ENCODE measurements around the gene ZFR. TPM values are rescaled to one million over a fixed set of nuclear protein-coding genes. Genes with fewer than 3 reads are reported as not detected.
"Not testable (repeated sequence)": the region's sequence is repeated elsewhere in the genome, so short reads cannot be mapped to it uniquely, and the experiment has no call there.

Gene ZFR
- total and polyA plus RNA-seq, 7 donors = 25.8 to 99.9 (median 71.8) TPM

DNA sequence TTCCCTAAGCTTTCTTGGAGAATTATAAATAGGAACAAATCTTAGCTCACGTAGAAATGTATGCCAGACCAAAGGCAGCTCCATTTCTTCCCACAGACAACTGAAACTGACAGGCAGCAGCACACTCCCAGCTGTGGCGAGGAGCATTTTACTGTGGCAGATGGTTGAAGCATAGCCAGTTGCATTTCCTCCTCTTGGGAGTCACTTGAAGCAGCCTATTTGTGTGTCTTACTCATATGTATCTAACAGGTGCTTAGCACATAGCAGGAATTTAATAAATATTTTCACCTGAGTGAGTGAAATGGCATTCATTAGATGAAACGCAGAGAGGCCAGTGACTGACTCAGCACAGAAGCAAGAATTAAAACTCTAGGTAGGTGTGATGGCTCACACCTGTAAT, 119.5 kb downstream of the ZFR start:
- Histone ChIP-seq H3K4me1 (peaks cover 0 to 3% (median 0%) of the 10 kb centered on the region in 4 donors), H3K9me3 (peaks cover 0 to 10% (median 0%) of the 10 kb centered on the region in 4 donors), H3K36me3 (no peaks in the 10 kb centered on the region), H3K27me3 (no peaks in the 10 kb centered on the region), H3K4me3 (no peak overlapping the region), H3K27ac (no peak overlapping the region)
- TF ChIP-seq, protein P1, sequence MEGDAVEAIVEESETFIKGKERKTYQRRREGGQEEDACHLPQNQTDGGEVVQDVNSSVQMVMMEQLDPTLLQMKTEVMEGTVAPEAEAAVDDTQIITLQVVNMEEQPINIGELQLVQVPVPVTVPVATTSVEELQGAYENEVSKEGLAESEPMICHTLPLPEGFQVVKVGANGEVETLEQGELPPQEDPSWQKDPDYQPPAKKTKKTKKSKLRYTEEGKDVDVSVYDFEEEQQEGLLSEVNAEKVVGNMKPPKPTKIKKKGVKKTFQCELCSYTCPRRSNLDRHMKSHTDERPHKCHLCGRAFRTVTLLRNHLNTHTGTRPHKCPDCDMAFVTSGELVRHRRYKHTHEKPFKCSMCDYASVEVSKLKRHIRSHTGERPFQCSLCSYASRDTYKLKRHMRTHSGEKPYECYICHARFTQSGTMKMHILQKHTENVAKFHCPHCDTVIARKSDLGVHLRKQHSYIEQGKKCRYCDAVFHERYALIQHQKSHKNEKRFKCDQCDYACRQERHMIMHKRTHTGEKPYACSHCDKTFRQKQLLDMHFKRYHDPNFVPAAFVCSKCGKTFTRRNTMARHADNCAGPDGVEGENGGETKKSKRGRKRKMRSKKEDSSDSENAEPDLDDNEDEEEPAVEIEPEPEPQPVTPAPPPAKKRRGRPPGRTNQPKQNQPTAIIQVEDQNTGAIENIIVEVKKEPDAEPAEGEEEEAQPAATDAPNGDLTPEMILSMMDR (IDR thresholded peaks at IDR 0.05) = no peak
- TF ChIP-seq EP300 (IDR thresholded peaks at IDR 0.05) (no peak), POLR2AphosphoS5 (IDR thresholded peaks at IDR 0.05) (no peak), POLR2A (IDR thresholded peaks at IDR 0.05) (no peak)
- 53 to 77% methylated on average over 3 of the region's 3 CpGs for WGBS, 2 donors
- intact Hi-C loops (cut with DNase I) = loop anchor here (5.0 kb wide), 1 partner anchor 93 kb away; no protein-coding TSS in a partner anchor
- DNase-seq = no peak

DNA sequence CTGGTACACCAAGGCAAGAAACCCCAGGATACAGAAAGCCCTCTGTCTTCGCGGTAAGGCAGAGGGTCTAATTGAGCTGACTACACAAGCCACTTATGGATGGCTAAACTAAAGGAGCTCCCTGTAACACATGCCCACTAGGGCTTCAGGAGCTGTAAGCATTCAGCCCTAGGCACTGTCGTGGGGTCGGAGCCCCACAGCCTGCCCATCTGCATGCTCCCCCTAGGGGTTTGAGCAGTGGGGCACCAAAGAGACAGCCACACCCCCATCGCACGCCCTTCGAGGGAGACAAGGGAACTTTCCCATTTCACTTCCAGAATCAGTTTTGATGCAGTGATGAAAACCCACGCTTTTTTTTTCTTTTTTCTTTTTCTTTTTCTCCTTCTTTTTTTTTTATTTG, 120.8 kb downstream of the ZFR start:
- Histone ChIP-seq H3K4me3 (no peak overlapping the region), H3K36me3 (no peaks in the 10 kb centered on the region), H3K27me3 (no peaks in the 10 kb centered on the region), H3K9me3 (peaks cover 0 to 10% (median 0%) of the 10 kb centered on the region in 4 donors), H3K4me1 (no peaks in the 10 kb centered on the region), H3K27ac (no peak overlapping the region)
- no peak for TF ChIP-seq EP300 (IDR thresholded peaks at IDR 0.05)
- no peak for TF ChIP-seq POLR2A (IDR thresholded peaks at IDR 0.05)
- TF ChIP-seq POLR2AphosphoS5 (IDR thresholded peaks at IDR 0.05) = no peak
- TF ChIP-seq, protein P1 (IDR thresholded peaks at IDR 0.05) = no peak
- intact Hi-C loops (cut with DNase I) = no loop called here
- DNase-seq = no peak
- 88 to 94% methylated on average over 8 of the region's 8 CpGs for WGBS, 2 donors

DNA sequence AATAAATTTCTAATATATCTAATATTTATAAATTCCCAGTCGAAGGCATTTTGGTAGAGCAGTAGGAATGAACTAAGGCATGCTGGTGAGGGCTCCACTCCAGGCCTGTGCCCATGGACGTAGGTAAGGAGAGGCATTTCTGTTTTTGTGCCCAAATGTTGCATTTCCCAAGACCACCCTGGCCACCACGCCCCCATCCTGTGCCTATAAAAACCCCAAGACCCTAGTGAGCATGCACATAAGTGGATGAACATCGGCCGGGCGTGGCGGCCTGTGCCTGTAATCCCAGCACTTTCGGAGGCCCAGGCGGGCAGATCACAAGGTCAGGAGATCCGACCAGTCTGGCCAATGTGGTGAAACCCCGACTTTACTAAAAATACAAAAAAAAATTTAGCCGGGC, 121.7 kb downstream of the ZFR start:
- Histone ChIP-seq H3K4me1 (no peaks in the 10 kb centered on the region), H3K27ac (no peak overlapping the region), H3K9me3 (peaks cover 0 to 10% (median 0%) of the 10 kb centered on the region in 4 donors), H3K4me3 (no peak overlapping the region), H3K36me3 (no peaks in the 10 kb centered on the region), H3K27me3 (no peaks in the 10 kb centered on the region)
- no peak for DNase-seq
- TF ChIP-seq EP300 (IDR thresholded peaks at IDR 0.05) (no peak), POLR2AphosphoS5 (IDR thresholded peaks at IDR 0.05) (no peak), POLR2A (IDR thresholded peaks at IDR 0.05) (no peak)
- TF ChIP-seq, protein P1 (IDR thresholded peaks at IDR 0.05) = no peak
- WGBS, 2 donors = 96 to 97% methylated on average over 12 of the region's 12 CpGs
- intact Hi-C loops (cut with DNase I) = no loop called here

DNA sequence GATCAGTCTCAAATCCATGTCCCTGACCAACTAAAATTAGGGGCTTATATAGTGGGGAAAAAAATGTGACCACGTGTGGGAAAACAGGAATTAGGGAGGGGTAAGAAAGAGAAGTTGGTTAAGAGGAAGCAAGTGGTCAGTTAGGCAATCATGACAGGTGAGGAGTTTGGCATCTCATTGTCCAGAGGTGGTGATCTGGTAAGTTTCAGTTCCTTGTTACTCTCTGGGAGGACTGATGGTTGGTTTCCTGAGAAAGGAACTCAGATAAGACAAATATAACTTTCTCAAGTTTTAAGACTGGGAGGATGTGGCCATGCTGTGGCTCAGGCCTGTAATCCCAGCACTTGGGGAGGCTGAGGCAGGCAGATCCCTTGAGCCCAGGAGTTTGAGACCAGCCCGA, 122.8 kb downstream of the ZFR start:
- H3K27me3 ChIP-seq; H3K27ac ChIP-seq; DNase-seq; H3K4me3 ChIP-seq; H3K4me1 ChIP-seq; intact Hi-C loops (cut with DNase I); H3K36me3 ChIP-seq: not testable (repeated sequence)
- WGBS, 2 donors = 89 to 93% methylated on average over 2 of the region's 2 CpGs
- peaks cover 0 to 10% (median 0%) of the 10 kb centered on the region in 4 donors for H3K9me3 ChIP-seq

GRCh38 chr5:32320576-32320975, 124.0 kb downstream of the ZFR start:
- intact Hi-C loops (cut with DNase I) = no loop called here
- Histone ChIP-seq H3K27ac (no peak overlapping the region), H3K4me1 (no peaks in the 10 kb centered on the region), H3K9me3 (peaks cover 0 to 10% (median 0%) of the 10 kb centered on the region in 4 donors), H3K27me3 (no peaks in the 10 kb centered on the region), H3K4me3 (no peak overlapping the region), H3K36me3 (no peaks in the 10 kb centered on the region)
- TF ChIP-seq EP300 (IDR thresholded peaks at IDR 0.05) = no peak
- no peak for TF ChIP-seq POLR2A (IDR thresholded peaks at IDR 0.05)
- TF ChIP-seq, protein P1 (IDR thresholded peaks at IDR 0.05) = no peak
- no peak for TF ChIP-seq POLR2AphosphoS5 (IDR thresholded peaks at IDR 0.05)
- WGBS, 2 donors = 88 to 97% methylated on average over 10 of the region's 10 CpGs
- no peak for DNase-seq
